GM18505 (cell line): ENCODE measurements around the gene SYNE3.

Source experiments
- ATAC-seq: cut with Tn5 transposase; IDR thresholded peaks from one replicate; pipeline ENCODE4 v1.9.1; 2021; ENCODE audit not compliant: unreplicated experiment
- POLR2A ChIP-seq: IDR thresholded peaks from 4 replicates; pipeline ENCODE4 v1.6.1; 2011; ENCODE audit warnings: borderline replicate concordance; ENCODE audit not compliant: insufficient read depth, insufficient read length; ENCODE audit errors: extremely low read depth

The SYNE3 gene

DNA sequence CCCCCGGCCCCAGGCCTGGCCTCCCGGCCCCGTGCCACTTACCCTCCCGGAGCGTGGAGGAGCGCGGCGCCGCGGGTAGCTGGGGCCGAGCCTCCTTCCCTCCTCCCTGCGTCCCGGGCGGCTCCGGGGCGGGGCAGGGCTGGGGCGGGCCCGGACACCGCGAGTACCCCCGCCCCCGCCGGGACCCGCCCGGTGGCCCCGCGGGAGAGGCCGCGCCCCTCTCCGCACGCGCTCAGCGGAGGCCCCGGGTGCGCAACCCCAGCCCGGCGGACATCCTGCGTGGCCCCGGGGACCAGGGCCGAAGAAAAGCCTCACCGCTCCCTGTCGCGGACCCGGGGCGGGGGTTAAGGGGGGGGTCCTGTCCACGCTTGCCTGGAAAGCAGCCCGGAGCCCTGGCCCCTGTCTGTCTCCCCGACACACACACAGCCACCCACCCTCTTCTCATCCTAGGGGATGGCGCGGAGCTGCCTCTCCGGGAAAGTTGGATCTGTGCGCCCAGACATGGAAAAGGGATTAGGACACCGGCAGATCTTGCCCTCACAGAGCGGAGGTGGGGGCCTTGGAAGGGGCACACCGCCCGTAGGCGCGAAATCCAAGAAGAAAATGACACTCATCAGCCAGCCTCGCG lies at the start of gene SYNE3:
TSS of gene SYNE3 (minus strand) at position 97 of the 628 bp plus-strand sequence. CDS start 40,829 bp downstream, outside the sequence.
- TF ChIP-seq POLR2A = peak; percentile 23
- peak; percentile 43 for ATAC-seq

- no peak for TF ChIP-seq POLR2A
Observed at GRCh38 chr14:95564060-95564459, 47.6 kb upstream of the SYNE3 start.

DNA sequence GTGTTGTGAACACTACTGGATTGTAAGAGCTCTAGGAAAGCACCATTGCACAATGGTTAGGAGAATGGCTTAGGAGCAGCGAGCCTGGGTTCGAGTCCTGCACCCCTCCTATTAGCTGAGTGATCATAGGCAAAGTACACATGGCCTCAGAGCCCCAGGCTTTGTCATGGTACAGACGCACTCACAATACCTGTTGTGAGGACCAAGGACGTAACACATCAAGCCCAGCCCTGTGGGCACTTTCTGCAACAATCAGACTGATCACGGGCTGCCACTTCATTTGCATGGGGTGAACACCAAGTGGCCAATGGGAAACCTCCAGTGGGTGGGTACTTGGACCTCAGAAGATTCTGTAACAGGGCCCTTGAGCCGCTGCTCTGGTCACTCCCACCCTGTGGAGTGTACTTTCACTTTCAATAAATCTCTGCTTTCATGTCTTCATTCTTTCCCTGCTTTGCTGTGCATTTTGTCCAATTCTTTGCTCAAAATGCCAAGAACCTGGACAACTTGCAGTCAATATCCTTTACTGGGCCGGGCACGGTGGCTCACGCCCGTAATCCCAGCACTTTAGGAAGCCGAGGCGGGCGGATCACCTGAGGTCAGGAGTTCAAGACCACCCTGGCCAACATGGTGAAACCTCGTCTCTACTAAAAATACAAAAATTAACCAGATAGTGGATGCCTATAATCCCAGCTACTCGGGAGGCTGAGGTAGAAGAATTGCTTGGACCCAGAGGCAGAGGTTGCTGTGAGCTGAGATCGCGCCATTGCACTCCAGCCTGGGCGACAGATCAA lies 46.6 kb upstream of the SYNE3 start:
- no peak for TF ChIP-seq POLR2A
- ATAC-seq = no peak

More at GRCh38 chr14:95564060-95564459, 47.6 kb upstream of the SYNE3 start:
- ATAC-seq = no peak

DNA sequence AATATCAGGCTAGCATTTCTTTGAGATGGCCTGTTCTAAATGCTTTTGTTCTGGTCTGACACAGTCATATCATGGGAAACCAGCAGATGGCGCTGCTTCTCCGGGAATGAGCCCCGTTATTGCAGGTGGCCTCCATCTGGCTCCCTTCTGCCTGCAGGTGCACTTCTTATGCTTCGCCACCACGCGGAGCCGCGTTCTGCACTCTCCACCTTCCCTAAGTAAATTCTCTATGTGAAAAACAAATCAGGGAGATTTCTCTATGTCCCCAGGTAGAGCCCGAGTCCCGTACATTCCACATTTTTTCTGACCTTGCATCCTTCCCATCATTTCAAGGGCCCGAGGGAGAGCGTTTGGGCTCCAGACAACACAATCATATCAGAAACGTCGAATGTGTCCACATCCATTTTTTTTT lies 44.6 kb upstream of the SYNE3 start:
- TF ChIP-seq POLR2A = no peak
- peak; percentile 92 for ATAC-seq

DNA sequence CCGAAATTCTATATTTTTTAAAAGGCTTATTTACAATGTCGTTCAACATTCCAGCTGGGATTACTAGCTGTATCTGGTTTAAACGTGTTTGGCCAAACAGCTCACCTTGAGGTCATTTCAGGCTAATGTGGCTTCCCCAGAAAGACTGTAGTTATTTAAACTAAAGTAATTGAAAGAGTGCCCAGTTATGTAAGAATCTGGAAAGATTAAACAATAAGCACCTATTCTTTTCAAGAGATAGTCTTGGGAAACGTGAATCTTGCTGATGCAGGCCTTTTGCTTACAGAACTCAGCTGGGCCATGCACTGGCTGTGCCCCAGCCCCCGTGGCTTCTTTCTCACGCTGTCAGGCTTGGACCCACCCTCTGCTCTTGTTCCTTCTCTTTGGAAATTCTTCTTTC lies 42.8 kb upstream of the SYNE3 start:
- no peak for TF ChIP-seq POLR2A

DNA sequence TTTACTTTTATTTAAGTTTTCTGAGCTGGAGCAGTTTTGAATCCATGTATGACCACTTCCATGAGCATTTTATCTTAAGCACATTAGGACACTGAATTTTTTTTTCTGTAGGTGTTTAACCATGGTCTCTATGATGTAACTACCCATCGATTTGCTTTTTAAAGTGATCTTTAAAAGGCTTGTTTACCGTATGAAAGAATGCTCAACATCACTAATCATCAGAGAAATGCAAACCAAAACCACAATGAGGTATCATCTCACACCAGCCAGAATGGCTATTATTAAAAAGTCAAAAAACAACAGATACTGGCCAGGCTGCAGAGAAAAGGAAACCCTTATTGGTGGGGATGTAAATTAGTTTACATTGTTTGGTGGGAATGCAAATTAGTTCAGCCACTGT lies 41.4 kb upstream of the SYNE3 start:
- no peak for TF ChIP-seq POLR2A
- no peak for ATAC-seq

More for the DNA sequence above, 42.8 kb upstream of the SYNE3 start:
- no peak for ATAC-seq

DNA sequence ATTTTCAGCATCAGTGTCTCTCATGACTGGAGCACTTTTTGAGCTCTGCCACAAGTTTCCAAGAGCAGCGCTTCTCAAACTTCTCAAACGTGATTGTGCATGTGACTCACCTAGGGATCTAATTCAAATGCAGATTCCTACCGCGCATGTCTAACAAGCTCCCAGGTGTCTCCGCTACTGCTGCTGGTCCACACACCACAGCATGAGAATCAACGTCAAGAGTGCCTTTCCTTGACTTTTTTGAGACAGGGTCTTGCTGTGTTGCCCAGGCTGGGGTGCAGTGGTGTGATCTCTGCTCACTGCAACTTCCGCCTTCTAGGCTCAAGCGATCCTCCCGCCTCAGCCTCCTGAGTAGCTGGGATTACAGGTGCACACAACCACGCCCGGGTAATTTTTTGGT lies 40.8 kb upstream of the SYNE3 start:
- TF ChIP-seq POLR2A = no peak
- ATAC-seq = no peak

DNA sequence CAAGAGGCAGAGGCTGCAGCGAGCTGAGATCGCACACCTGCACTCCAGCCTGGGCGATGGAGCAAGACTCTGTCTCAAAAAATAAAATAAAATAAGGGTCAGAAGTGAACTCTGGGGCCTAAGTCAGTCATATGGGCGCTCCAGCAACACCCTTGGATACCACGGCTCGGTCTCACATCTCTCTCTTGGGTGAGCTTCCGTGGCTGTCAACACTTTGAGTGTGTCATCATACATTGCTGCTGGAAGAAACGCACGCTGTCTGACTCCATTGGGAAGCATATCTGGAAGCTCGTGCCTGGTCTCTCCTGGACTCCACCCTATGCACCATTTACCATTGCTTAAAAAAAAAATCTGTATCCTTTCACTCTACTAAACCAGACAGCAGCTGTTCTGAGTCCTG lies 38.6 kb upstream of the SYNE3 start:
- TF ChIP-seq POLR2A = no peak
- no peak for ATAC-seq

GRCh38 chr14:95553141-95553540 lies 36.7 kb upstream of the SYNE3 start:
- no peak for ATAC-seq
- TF ChIP-seq POLR2A = no peak

DNA sequence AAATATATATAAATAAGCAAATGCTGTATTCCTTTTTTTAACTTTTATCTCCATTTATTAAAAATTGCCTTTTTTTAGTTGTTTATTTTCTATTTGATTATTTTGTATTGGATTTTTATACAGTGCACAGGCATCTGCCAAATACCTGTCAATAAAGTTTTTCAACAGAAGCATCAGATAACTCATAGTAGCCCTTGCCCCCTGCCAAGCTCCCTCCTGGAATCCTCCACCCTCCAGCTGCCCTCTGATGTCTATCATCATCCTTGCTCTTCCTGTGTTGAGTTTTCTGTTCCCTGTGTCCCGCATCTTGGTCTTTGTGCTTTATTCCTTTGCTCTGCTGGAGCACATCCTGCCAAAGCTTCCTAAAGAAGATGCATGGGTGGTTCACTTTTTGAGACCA lies 35.0 kb upstream of the SYNE3 start:
- no peak for ATAC-seq
- no peak for TF ChIP-seq POLR2A

DNA sequence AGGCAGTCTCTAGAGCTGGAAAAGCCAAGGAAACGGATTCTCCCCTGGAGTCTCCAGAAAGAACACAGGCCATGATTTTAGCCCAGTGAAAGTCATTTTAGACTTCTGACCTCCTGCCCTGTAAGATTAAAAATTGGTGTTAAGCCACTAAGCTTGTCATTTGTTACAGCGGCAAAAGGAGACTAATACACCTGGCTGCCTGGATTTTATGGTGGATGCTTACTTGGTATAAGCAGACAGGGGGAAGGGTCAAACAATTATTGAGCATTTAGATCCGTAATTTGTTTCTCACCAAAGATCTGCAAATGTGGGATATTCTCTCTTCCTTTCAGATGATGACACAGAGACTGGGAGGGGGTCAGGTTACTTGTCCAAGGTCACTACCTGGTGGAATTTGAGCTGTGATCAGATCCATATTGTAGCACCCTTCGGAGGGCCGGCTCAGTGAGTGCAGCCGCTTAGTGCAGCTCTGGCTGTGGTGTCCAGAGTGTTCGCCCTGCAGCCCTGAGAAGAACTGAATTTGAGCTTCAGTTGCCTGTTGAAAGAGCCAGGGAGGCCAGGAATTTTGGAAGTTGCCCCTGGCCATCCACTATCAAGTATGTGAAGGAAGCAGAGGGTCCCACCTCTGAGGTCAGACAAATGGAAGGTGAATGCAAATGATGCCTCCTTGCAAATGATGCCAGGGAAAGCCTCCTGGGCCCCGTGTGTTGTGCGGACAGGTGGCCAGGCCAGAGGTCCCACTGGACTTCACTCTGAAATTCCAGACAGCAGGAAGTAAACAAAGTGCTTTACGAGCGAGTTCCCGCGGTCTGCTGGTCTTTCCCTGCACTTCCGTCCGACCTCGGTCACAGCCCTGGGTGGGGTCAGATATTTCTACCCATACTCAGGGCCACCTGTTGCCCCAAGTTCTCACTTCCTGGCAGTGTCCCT lies 33.5 kb upstream of the SYNE3 start:
- TF ChIP-seq POLR2A = no peak
- no peak for ATAC-seq

DNA sequence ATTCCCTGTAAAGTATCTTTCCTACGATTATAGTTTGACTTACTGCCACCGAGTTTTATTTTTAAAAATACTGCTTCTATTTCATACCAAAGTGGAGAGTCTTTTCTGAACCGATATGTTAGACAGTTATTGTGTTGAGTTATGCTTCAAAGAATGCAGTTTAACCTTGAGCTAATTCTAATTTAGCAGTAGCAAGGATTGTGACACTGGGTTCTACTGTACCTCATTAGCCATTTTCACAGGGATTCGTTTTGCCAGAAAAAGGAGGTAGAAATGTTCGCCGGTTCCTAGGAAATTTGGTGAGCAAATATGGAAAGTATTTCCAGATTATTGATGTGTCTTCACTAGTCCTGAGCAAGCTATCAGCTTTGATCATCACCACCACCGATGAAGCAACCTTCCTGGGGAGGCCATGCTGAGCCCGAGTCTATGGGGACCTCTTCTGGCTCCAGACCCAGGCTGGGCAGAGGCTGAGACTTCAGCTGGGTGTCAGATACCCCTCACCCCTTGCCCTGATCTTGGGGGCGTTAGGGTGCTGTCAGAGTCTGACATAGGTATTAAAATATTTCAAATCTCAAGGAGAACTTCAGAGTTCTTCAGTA lies 32.0 kb upstream of the SYNE3 start:
- no peak for ATAC-seq
- TF ChIP-seq POLR2A = no peak
